ENCODE data around the gene FCN1. TPM values are rescaled to one million over a fixed set of nuclear protein-coding genes. Genes with fewer than 3 reads are reported as not detected.

The FCN1 gene
- total and polyA plus RNA-seq, 7 experiments from 2014 or later: 2.1 to 561 (median 8.1) TPM; not detected in 1

DNA sequence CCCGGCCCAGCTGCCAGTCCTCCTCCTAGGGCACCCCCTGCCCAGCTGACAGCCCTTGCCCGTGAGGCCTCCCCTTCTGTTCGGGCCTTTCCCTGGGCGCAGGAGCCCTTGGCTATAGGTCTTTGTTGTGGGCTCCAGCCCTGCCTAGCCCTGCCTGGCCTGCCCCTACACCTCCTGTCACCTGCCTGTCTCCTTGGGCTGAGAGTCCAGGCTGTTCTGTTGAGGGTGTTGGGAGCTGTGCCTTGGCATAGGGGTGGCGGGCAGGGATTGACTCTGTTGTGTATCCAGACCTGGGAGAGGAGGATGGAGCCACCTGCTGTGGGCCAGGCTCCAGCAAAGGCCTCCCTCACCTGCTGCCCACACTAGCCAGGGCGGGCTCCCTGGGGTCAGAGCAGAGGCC is 25.5 kb downstream of the FCN1 start:
- no peaks in the 10 kb centered on the region for H3K36me3 Mint-ChIP-seq
- ChIA-PET POLR2A (no interaction called here), CTCF (no interaction called here)
- H3K27me3 Mint-ChIP-seq: peaks cover 0 to 31% (median 15%) of the 10 kb centered on the region in 5 donors
- DNase-seq (no peak), ATAC-seq (no peak)
- Histone ChIP-seq H3K27me3 (ENCODE audit: control insufficient read depth in 2 of 2, insufficient read depth in 2 of 2, low read length in 2 of 2) (peaks cover 0 to 3% of the 10 kb centered on the region in 2 donors), H3K36me3 (ENCODE audit: control insufficient read depth in 2 of 3, insufficient read depth in 3 of 3, low read length in 3 of 3) (no peaks in the 10 kb centered on the region), H3K9me3 (ENCODE audit: control insufficient read depth in 2 of 3, low read length in 3 of 3) (peaks cover 0 to 5% (median 0%) of the 10 kb centered on the region in 3 experiments), H3K27ac (ENCODE audit: low read depth, low read length) (no peak overlapping the region), H3K4me1 (ENCODE audit: control insufficient read depth in 2 of 2, insufficient read depth in 2 of 2, low read length in 2 of 2) (no peaks in the 10 kb centered on the region), H3K4me3 (ENCODE audit: low read length) (no peak overlapping the region)
- H3K27ac Mint-ChIP-seq: no peak overlapping the region
- H3K4me1 Mint-ChIP-seq: peaks cover 0 to 5% (median 0%) of the 10 kb centered on the region in 7 donors
- H3K4me3 Mint-ChIP-seq: no peak overlapping the region
- peaks cover 0 to 8% (median 0%) of the 10 kb centered on the region in 11 donors for H3K9me3 Mint-ChIP-seq
- intact Hi-C loops (cut with micrococcal nuclease): no loop called here

DNA sequence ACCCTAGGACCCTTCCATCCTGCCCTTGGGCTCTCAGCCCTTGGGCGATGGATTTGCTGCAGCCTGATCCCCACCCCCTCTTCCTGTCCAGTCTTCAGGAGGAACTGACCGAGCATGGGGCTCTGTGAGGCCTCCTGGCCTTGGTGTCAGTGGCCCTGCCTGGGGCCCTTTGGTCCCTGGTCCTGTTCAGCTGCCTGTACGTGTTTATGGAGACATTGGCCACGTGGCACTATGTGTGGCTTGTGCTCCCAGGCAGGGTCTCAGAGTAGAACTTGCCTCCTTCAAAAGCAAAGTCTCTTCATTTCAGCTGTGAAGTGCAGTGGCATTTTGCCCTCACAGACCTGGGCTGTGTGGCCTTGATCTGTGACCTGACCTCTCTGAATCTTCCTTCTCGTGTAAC is 26.0 kb downstream of the FCN1 start:
- Histone ChIP-seq H3K4me1 (ENCODE audit: control insufficient read depth in 2 of 2, insufficient read depth in 2 of 2, low read length in 2 of 2) (no peaks in the 10 kb centered on the region), H3K36me3 (ENCODE audit: control insufficient read depth in 2 of 3, insufficient read depth in 3 of 3, low read length in 3 of 3) (no peaks in the 10 kb centered on the region), H3K4me3 (ENCODE audit: low read length) (no peak overlapping the region), H3K27ac (ENCODE audit: low read depth, low read length) (no peak overlapping the region), H3K9me3 (ENCODE audit: control insufficient read depth in 2 of 3, low read length in 3 of 3) (peaks cover 0 to 5% (median 0%) of the 10 kb centered on the region in 3 experiments), H3K27me3 (ENCODE audit: control insufficient read depth in 2 of 2, insufficient read depth in 2 of 2, low read length in 2 of 2) (peaks cover 0 to 3% of the 10 kb centered on the region in 2 donors)
- Mint-ChIP-seq H3K27ac (no peak overlapping the region), H3K4me1 (peaks cover 0 to 5% (median 0%) of the 10 kb centered on the region in 7 donors), H3K36me3 (no peaks in the 10 kb centered on the region), H3K27me3 (peaks cover 0 to 29% (median 19%) of the 10 kb centered on the region in 5 donors), H3K9me3 (peaks cover 0 to 5% (median 0%) of the 10 kb centered on the region in 11 donors), H3K4me3 (no peak overlapping the region)
- ATAC-seq (no peak), DNase-seq (no peak)
- ChIA-PET CTCF (no interaction called here), POLR2A (no interaction called here)
- intact Hi-C loops (cut with micrococcal nuclease): no loop called here

DNA sequence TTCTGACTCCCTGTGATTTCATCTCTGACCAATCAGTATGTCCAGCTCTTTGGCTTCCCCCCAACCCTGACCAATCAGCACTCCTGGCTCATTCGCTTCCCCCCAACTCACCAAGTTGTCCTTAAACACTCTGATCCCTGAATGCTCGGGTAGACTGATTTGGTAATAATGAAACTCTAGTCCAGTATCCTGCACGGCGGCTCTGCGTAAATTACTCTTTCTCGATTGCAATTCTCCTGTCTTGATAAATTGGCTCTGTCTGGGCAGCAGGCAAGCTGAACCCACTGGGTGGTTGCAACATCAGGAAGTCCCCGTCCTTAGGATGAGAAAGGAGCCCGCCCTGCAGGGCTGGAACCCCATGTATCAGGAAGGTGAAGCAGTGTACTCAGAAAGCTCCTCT is 26.7 kb downstream of the FCN1 start:
- peaks cover 0 to 5% (median 0%) of the 10 kb centered on the region in 7 donors for H3K4me1 Mint-ChIP-seq
- CTCF ChIA-PET: no interaction called here
- DNase-seq: no peak
- peaks cover 0 to 26% (median 25%) of the 10 kb centered on the region in 5 donors for H3K27me3 Mint-ChIP-seq
- H3K4me3 Mint-ChIP-seq: no peak overlapping the region
- POLR2A ChIA-PET: no interaction called here
- Histone ChIP-seq H3K9me3 (ENCODE audit: control insufficient read depth in 2 of 3, low read length in 3 of 3) (peaks cover 0 to 5% (median 0%) of the 10 kb centered on the region in 3 experiments), H3K27ac (ENCODE audit: low read depth, low read length) (no peak overlapping the region), H3K4me1 (ENCODE audit: control insufficient read depth in 2 of 2, insufficient read depth in 2 of 2, low read length in 2 of 2) (no peaks in the 10 kb centered on the region), H3K36me3 (ENCODE audit: control insufficient read depth in 2 of 3, insufficient read depth in 3 of 3, low read length in 3 of 3) (no peaks in the 10 kb centered on the region), H3K27me3 (ENCODE audit: control insufficient read depth in 2 of 2, insufficient read depth in 2 of 2, low read length in 2 of 2) (peaks cover 0 to 3% of the 10 kb centered on the region in 2 donors), H3K4me3 (ENCODE audit: low read length) (no peak overlapping the region)
- H3K36me3 Mint-ChIP-seq: no peaks in the 10 kb centered on the region
- no peak overlapping the region for H3K27ac Mint-ChIP-seq
- intact Hi-C loops (cut with micrococcal nuclease): no loop called here
- ATAC-seq: no peak
- peaks cover 0 to 5% (median 0%) of the 10 kb centered on the region in 11 donors for H3K9me3 Mint-ChIP-seq

DNA sequence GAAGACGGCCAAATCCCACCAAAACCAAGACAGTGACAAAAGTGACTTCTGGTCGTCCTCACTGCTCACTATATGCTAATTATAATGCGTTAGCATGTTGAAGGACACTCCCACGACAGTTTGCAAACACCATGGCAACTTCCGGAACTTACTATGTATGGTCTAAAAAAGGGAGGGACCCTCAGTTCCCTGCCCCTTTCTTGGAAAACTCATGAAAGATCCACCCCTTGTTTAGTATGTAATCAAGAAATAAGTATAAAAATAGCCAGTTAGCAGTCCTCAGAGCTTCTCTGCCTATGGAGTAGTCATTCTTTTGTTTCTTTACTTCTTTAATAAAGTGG is 27.6 kb downstream of the FCN1 start:
- H3K27me3 Mint-ChIP-seq: peaks cover 0 to 24% (median 20%) of the 10 kb centered on the region in 5 donors
- intact Hi-C loops (cut with micrococcal nuclease): no loop called here

DNA sequence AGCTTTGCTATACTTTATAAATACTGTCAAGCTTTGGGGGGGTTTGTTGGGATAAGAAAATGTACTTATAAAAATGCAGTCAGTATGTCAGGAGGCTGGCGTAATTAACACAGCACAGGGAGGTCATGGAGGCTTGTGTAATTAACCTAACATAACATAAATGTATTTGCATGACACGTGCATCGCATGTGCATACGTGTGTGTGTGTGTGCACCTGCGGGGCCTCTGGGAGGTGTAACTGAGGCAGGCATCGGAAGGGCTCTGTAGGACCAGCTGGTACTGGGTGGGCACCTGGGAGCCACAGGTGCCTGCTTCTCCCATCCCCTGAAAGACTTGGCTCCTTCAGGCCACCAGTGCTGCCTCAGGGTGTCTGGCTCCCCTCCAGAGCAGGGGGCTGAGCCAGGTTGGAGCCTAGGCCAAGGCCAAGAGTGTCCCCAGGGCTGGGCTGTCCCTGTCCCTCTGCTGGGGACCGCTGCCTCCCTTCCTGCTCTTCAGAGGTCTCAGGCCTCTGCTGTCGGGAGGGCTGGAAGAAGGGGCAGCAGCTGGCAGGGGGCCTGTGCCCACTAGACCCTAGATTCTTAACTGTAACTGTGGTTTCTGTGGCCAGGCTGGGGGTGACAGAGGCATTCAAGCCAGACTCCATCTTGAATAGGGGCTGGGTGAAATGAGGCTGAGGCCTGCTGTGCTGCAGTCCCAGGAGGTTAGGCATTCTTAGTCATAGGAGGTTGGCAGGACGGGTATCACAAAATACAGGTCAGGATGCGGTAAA is 28.1 kb downstream of the FCN1 start:
- H3K4me1 Mint-ChIP-seq: peaks cover 0 to 5% (median 0%) of the 10 kb centered on the region in 7 donors
- no peaks in the 10 kb centered on the region for H3K36me3 ChIP-seq (ENCODE audit: control insufficient read depth in 2 of 3, insufficient read depth in 3 of 3, low read length in 3 of 3)
- H3K4me3 Mint-ChIP-seq: no peak overlapping the region
- ChIA-PET POLR2A (no interaction called here), CTCF (no interaction called here)
- H3K4me3 ChIP-seq (ENCODE audit: low read length): no peak overlapping the region
- no peaks in the 10 kb centered on the region for H3K36me3 Mint-ChIP-seq
- peak overlapping the region in 1 of 9 donors; percentile 57 for H3K27ac Mint-ChIP-seq
- H3K27me3 ChIP-seq (ENCODE audit: control insufficient read depth in 2 of 2, insufficient read depth in 2 of 2, low read length in 2 of 2): peaks cover 0 to 3% of the 10 kb centered on the region in 2 donors
- H3K27ac ChIP-seq (ENCODE audit: low read depth, low read length): no peak overlapping the region
- H3K27me3 Mint-ChIP-seq: peaks cover 0 to 22% (median 16%) of the 10 kb centered on the region in 5 donors
- intact Hi-C loops (cut with micrococcal nuclease): no loop called here
- H3K9me3 ChIP-seq (ENCODE audit: control insufficient read depth in 2 of 3, low read length in 3 of 3): no peaks in the 10 kb centered on the region
- ATAC-seq (no peak), DNase-seq (no peak)
- no peaks in the 10 kb centered on the region for H3K4me1 ChIP-seq (ENCODE audit: control insufficient read depth in 2 of 2, insufficient read depth in 2 of 2, low read length in 2 of 2)
- H3K9me3 Mint-ChIP-seq: peaks cover 0 to 5% (median 0%) of the 10 kb centered on the region in 11 donors

More for the DNA sequence above, 27.6 kb downstream of the FCN1 start:
- H3K4me1 Mint-ChIP-seq: peaks cover 0 to 5% (median 0%) of the 10 kb centered on the region in 7 donors
- Histone ChIP-seq H3K4me3 (ENCODE audit: low read length) (no peak overlapping the region), H3K27ac (ENCODE audit: low read depth, low read length) (no peak overlapping the region), H3K9me3 (ENCODE audit: control insufficient read depth in 2 of 3, low read length in 3 of 3) (peaks cover 0 to 4% (median 0%) of the 10 kb centered on the region in 3 experiments), H3K36me3 (ENCODE audit: control insufficient read depth in 2 of 3, insufficient read depth in 3 of 3, low read length in 3 of 3) (no peaks in the 10 kb centered on the region), H3K4me1 (ENCODE audit: control insufficient read depth in 2 of 2, insufficient read depth in 2 of 2, low read length in 2 of 2) (no peaks in the 10 kb centered on the region), H3K27me3 (ENCODE audit: control insufficient read depth in 2 of 2, insufficient read depth in 2 of 2, low read length in 2 of 2) (peaks cover 0 to 3% of the 10 kb centered on the region in 2 donors)
- ChIA-PET CTCF (no interaction called here), POLR2A (no interaction called here)
- H3K9me3 Mint-ChIP-seq: peaks cover 0 to 5% (median 0%) of the 10 kb centered on the region in 11 donors
- DNase-seq: no peak
- no peak overlapping the region for H3K4me3 Mint-ChIP-seq
- ATAC-seq: no peak
- H3K36me3 Mint-ChIP-seq: no peaks in the 10 kb centered on the region
- H3K27ac Mint-ChIP-seq: no peak overlapping the region

DNA sequence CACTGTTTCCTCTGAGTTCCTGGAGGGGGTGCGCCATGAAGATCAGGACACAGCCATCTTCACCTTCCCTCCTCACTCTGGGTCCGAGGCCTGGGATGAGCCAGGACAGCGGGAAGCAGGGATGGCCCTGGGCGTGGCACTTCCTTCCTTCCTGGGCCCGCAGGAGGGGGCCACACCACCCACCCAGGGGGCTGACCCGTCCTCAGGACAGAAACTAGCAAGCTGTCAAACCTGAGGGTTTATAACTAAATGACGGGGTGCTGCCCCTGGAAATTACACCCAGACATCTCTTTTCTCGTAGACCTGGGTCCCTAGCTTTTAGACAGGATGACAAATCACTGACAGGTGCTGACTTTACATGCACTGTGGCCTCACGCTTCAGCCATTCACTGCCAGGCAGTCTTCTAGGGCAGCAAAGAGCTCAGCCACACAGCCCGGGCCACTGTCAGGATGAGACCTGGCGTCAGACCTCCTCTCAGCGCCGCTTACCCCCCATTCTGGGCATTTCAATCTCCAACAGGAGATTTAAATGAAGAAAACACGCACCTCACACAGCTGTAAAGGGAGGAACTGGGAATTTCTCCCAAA is 29.0 kb downstream of the FCN1 start:
- CTCF ChIA-PET: interaction anchor here (0.6 kb wide), 1 partner anchor 402 kb away, joined by 3 read pairs; no protein-coding TSS in a partner anchor
- H3K4me1 ChIP-seq (ENCODE audit: control insufficient read depth in 2 of 2, insufficient read depth in 2 of 2, low read length in 2 of 2): no peaks in the 10 kb centered on the region

More for the DNA sequence above, 29.0 kb downstream of the FCN1 start:
- H3K4me3 ChIP-seq (ENCODE audit: low read length): no peak overlapping the region
- DNase-seq (no peak), ATAC-seq (no peak)
- Mint-ChIP-seq H3K27me3 (peaks cover 0 to 18% (median 16%) of the 10 kb centered on the region in 5 donors), H3K4me1 (peaks cover 0 to 5% (median 0%) of the 10 kb centered on the region in 7 donors), H3K9me3 (peaks cover 0 to 5% (median 0%) of the 10 kb centered on the region in 11 donors), H3K36me3 (no peaks in the 10 kb centered on the region), H3K27ac (no peak overlapping the region), H3K4me3 (no peak overlapping the region)
- H3K9me3 ChIP-seq (ENCODE audit: control insufficient read depth in 2 of 3, low read length in 3 of 3): no peaks in the 10 kb centered on the region
- H3K36me3 ChIP-seq (ENCODE audit: control insufficient read depth in 2 of 3, insufficient read depth in 3 of 3, low read length in 3 of 3): no peaks in the 10 kb centered on the region
- H3K27ac ChIP-seq (ENCODE audit: low read depth, low read length): no peak overlapping the region
- intact Hi-C loops (cut with micrococcal nuclease): no loop called here
- POLR2A ChIA-PET: no interaction called here
- no peaks in the 10 kb centered on the region for H3K27me3 ChIP-seq (ENCODE audit: control insufficient read depth in 2 of 2, insufficient read depth in 2 of 2, low read length in 2 of 2)
